ENCODE data around the gene RDH12. TPM values are rescaled to one million over a fixed set of nuclear protein-coding genes. Genes with fewer than 3 reads are reported as not detected.

RDH12 gene
- total RNA-seq, 1 experiment from 2014 or later, result 0.27 TPM

- H2AFZ ChIP-seq (ENCODE audit: low read depth, low read length, poor library complexity, severe bottlenecking), result no peak overlapping the region
- intact Hi-C loops (cut with micrococcal nuclease), result no loop called here
- BruUV-seq (replicated peaks), result no TSS peak
- no peaks in the 10 kb centered on the region for H3K27me3 ChIP-seq (ENCODE audit: insufficient read depth, low read length)
- CTCF ChIA-PET, result interaction anchor here (2.2 kb wide), 1 partner anchor 31 kb away, joined by 8 read pairs; no protein-coding TSS in a partner anchor
- peak overlapping the region; percentile 80 for H3K9ac ChIP-seq (ENCODE audit: low read length)
- H3K9me2 ChIP-seq (ENCODE audit: insufficient read depth), result no peaks in the 10 kb centered on the region
- DNase-seq (ENCODE audit: low read depth, low spot score) (peak; percentile 28), ATAC-seq (peak; percentile 86)
- RAD21 ChIA-PET (ENCODE audit: low non-redundant PET in 1 of 2, low total read pairs in 2 of 2, uncharacterized antibody in 2 of 2, unreplicated experiment in 2 of 2), result interaction anchor here in 1 of 2 experiments (0.6 to 1.5 kb wide), 2 partner anchors 13 to 30 kb away, joined by 3 read pairs; no protein-coding TSS in a partner anchor
- TF ChIP-seq, protein P1, sequence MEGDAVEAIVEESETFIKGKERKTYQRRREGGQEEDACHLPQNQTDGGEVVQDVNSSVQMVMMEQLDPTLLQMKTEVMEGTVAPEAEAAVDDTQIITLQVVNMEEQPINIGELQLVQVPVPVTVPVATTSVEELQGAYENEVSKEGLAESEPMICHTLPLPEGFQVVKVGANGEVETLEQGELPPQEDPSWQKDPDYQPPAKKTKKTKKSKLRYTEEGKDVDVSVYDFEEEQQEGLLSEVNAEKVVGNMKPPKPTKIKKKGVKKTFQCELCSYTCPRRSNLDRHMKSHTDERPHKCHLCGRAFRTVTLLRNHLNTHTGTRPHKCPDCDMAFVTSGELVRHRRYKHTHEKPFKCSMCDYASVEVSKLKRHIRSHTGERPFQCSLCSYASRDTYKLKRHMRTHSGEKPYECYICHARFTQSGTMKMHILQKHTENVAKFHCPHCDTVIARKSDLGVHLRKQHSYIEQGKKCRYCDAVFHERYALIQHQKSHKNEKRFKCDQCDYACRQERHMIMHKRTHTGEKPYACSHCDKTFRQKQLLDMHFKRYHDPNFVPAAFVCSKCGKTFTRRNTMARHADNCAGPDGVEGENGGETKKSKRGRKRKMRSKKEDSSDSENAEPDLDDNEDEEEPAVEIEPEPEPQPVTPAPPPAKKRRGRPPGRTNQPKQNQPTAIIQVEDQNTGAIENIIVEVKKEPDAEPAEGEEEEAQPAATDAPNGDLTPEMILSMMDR (IDR thresholded peaks at IDR 0.05 in 2 of 3, conservative IDR thresholded peaks at IDR 0.05 in 1 of 3; ENCODE audit: borderline replicate concordance in 1 of 3, insufficient read depth in 1 of 3, low read depth in 2 of 3, low read length in 2 of 3), result peak in 1 of 3 experiments; percentile 17; a peak in 1 of 6 replicates
- TF ChIP-seq, protein P2, sequence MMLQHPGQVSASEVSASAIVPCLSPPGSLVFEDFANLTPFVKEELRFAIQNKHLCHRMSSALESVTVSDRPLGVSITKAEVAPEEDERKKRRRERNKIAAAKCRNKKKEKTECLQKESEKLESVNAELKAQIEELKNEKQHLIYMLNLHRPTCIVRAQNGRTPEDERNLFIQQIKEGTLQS (IDR thresholded peaks at IDR 0.05), result no peak
- H3K9me3 ChIP-seq (ENCODE audit: control insufficient read depth in 1 of 2, insufficient read depth in 1 of 2, low read depth in 1 of 2, low read length in 2 of 2), result no peaks in the 10 kb centered on the region
- H3K4me2 ChIP-seq (ENCODE audit: low read length), result peak overlapping the region; percentile 83
- POLR2A ChIA-PET, result no interaction called here
- peaks cover 49% of the 10 kb centered on the region for H3K79me2 ChIP-seq (ENCODE audit: insufficient read depth, low read length)
- H3K36me3 ChIP-seq (ENCODE audit: control insufficient read depth in 1 of 2, insufficient read depth in 2 of 2, low read length in 2 of 2), result peaks cover 10 to 14% of the 10 kb centered on the region in 2 experiments; a peak in 3 of 4 replicates
- no peaks in the 10 kb centered on the region for H4K20me1 ChIP-seq (ENCODE audit: insufficient read depth)
- peaks cover 4 to 19% of the 10 kb centered on the region in 2 experiments for H3K4me1 ChIP-seq (ENCODE audit: control insufficient read depth in 1 of 2, insufficient read depth in 2 of 2, low read length in 2 of 2)
- peak overlapping the region; percentile 68 to 80 for H3K4me3 ChIP-seq (replicated peaks in 1 of 2; ENCODE audit: low read depth in 1 of 2, low read length in 2 of 2)
- peak overlapping the region; percentile 94 for H3K27ac ChIP-seq (ENCODE audit: low read depth, low read length)
Measured at GRCh38 chr14:67674139-67674479, 27.6 kb upstream of the RDH12 start.

- H3K27me3 ChIP-seq (ENCODE audit: insufficient read depth, low read length), result no peaks in the 10 kb centered on the region
- H3K9ac ChIP-seq (ENCODE audit: low read length), result peak within 1 kb of the TSS; percentile 80
- H2AFZ ChIP-seq (ENCODE audit: low read depth, low read length, poor library complexity, severe bottlenecking), result no peak within 1 kb of the TSS
- no peaks in the 10 kb centered on the region for H4K20me1 ChIP-seq (ENCODE audit: insufficient read depth)
- peaks cover 44% of the 10 kb centered on the region for H3K79me2 ChIP-seq (ENCODE audit: insufficient read depth, low read length)
- peak within 1 kb of the TSS; percentile 94 for H3K27ac ChIP-seq (ENCODE audit: low read depth, low read length)
- ChIA-PET RAD21 (ENCODE audit: low non-redundant PET in 1 of 2, low total read pairs in 2 of 2, uncharacterized antibody in 2 of 2, unreplicated experiment in 2 of 2) (interaction anchor here in 1 of 2 experiments (0.6 to 1.5 kb wide), 2 partner anchors 14 to 30 kb away, joined by 3 read pairs; no protein-coding TSS in a partner anchor), CTCF (interaction anchor here (2.5 kb wide), 1 partner anchor 30 kb away, joined by 13 read pairs; no protein-coding TSS in a partner anchor), POLR2A (interaction anchor here (1.1 kb wide), 1 partner anchor 21 kb away, joined by 3 read pairs; the partner anchor contains the start of gene RDH11)
- no peaks in the 10 kb centered on the region for H3K9me3 ChIP-seq (ENCODE audit: control insufficient read depth in 1 of 2, insufficient read depth in 1 of 2, low read depth in 1 of 2, low read length in 2 of 2)
- no TSS peak for BruUV-seq (replicated peaks)
- H3K9me2 ChIP-seq (ENCODE audit: insufficient read depth), result no peaks in the 10 kb centered on the region
- peak; percentile 48 for DNase-seq (ENCODE audit: low read depth, low spot score)
- peaks cover 11 to 14% of the 10 kb centered on the region in 2 experiments; a peak in 3 of 4 replicates for H3K36me3 ChIP-seq (ENCODE audit: control insufficient read depth in 1 of 2, insufficient read depth in 2 of 2, low read length in 2 of 2)
- peaks cover 4 to 19% of the 10 kb centered on the region in 2 experiments for H3K4me1 ChIP-seq (ENCODE audit: control insufficient read depth in 1 of 2, insufficient read depth in 2 of 2, low read length in 2 of 2)
- intact Hi-C loops (cut with micrococcal nuclease), result no loop called here
- H3K4me2 ChIP-seq (ENCODE audit: low read length), result peak within 1 kb of the TSS; percentile 83
- peak within 1 kb of the TSS; percentile 68 to 80 for H3K4me3 ChIP-seq (replicated peaks in 1 of 2; ENCODE audit: low read depth in 1 of 2, low read length in 2 of 2)
- ATAC-seq, result peak; percentile 90
- peak; percentile 41 for TF ChIP-seq TCF7L2 (IDR thresholded peaks at IDR 0.05; ENCODE audit: borderline replicate concordance, extremely low read depth, insufficient read depth, insufficient read length)
- peak; percentile 91 for TF ChIP-seq ZFX (IDR thresholded peaks at IDR 0.05)
- TF ChIP-seq MAX (IDR thresholded peaks at IDR 0.05), result peak; percentile 54; the same call in 1 of the 2 replicates
- TF ChIP-seq, protein P3, sequence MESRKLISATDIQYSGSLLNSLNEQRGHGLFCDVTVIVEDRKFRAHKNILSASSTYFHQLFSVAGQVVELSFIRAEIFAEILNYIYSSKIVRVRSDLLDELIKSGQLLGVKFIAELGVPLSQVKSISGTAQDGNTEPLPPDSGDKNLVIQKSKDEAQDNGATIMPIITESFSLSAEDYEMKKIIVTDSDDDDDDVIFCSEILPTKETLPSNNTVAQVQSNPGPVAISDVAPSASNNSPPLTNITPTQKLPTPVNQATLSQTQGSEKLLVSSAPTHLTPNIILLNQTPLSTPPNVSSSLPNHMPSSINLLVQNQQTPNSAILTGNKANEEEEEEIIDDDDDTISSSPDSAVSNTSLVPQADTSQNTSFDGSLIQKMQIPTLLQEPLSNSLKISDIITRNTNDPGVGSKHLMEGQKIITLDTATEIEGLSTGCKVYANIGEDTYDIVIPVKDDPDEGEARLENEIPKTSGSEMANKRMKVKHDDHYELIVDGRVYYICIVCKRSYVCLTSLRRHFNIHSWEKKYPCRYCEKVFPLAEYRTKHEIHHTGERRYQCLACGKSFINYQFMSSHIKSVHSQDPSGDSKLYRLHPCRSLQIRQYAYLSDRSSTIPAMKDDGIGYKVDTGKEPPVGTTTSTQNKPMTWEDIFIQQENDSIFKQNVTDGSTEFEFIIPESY (IDR thresholded peaks at IDR 0.05; ENCODE audit: extremely low read depth, insufficient replicate concordance, low read length), result no peak
- TF ChIP-seq ZNF274 (IDR thresholded peaks at IDR 0.05; ENCODE audit: low read depth, low read length), result no peak
- TF ChIP-seq JUND (IDR thresholded peaks at IDR 0.05), result no peak; the same call in 1 of the 2 replicates
- peak; percentile 79 for TF ChIP-seq EGR1 (IDR thresholded peaks at IDR 0.05; ENCODE audit: low read depth)
- TF ChIP-seq POLR2A (IDR thresholded peaks at IDR 0.05; ENCODE audit: borderline replicate concordance, extremely low read depth, insufficient read depth, insufficient read length), result no peak
- no peak for TF ChIP-seq RAD21 (IDR thresholded peaks at IDR 0.05; ENCODE audit: low read depth)
Measured at GRCh38 chr14:67674480-67675218, 27.0 kb upstream of the RDH12 start, which contains the start of gene VTI1B. TSS of gene VTI1B (minus strand) at chr14:67674632. CDS start at chr14:67674489, 143 bp downstream.
